Calu3 (cell line): ENCODE results near the gene FAM171A2. TPM values are rescaled to one million over a fixed set of nuclear protein-coding genes. Genes with fewer than 3 reads are reported as not detected.

Experiments
- BruUV-seq: library from RNA; stranded (reverse); fragments of 400-500 nt; replicated peaks from 2 replicates; lab custom pipeline; 2021; lab: Mats Ljungman, UMichigan
- CTCF ChIA-PET: fragments of 300-600 bp; sonication (Branson Sonifier 250); formaldehyde crosslinking; loops from one replicate; lab custom pipeline; 2022; ENCODE audit warnings: antibody characterized with exemption; lab: Charles Lee
- DNase-seq: peaks from one replicate; pipeline ENCODE4 v3.0.0; 2022
- H3K27ac Mint-ChIP-seq: one replicate; pipeline ENCODE4 v1.8.0; 2022; ENCODE audit warnings: mixed read lengths; ENCODE audit not compliant: unreplicated experiment
- H3K27me3 Mint-ChIP-seq: one replicate; pipeline ENCODE4 v1.8.0; 2022; ENCODE audit warnings: mixed read lengths; ENCODE audit not compliant: unreplicated experiment
- H3K36me3 Mint-ChIP-seq: one replicate; pipeline ENCODE4 v1.8.0; 2022; ENCODE audit warnings: mild to moderate bottlenecking, moderate library complexity, mixed read lengths; ENCODE audit not compliant: insufficient read depth, unreplicated experiment
- H3K4me1 Mint-ChIP-seq: one replicate; pipeline ENCODE4 v1.8.0; 2022; ENCODE audit warnings: mild to moderate bottlenecking, low read depth, mixed read lengths; ENCODE audit not compliant: unreplicated experiment
- H3K4me3 Mint-ChIP-seq: one replicate; pipeline ENCODE4 v1.8.0; 2022; ENCODE audit warnings: mild to moderate bottlenecking, low read depth, moderate library complexity, mixed read lengths; ENCODE audit not compliant: unreplicated experiment
- H3K9me3 Mint-ChIP-seq: one replicate; pipeline ENCODE4 v1.8.0; 2022; ENCODE audit warnings: low read depth, mixed read lengths; ENCODE audit not compliant: unreplicated experiment
- CTCF ChIP-seq: fragments of 200-600 bp; IDR thresholded peaks from one replicate; pipeline ENCODE4 v1.8.0; 2022; ENCODE audit warnings: antibody characterized with exemption; ENCODE audit not compliant: unreplicated experiment
- intact Hi-C: fragments of 100-400 bp; cut with micrococcal nuclease; formaldehyde crosslinking; loops from one replicate; pipeline ENCODE4 v1.10.0; 2022; ENCODE audit not compliant: unreplicated experiment
- total RNA-seq: library from RNA; stranded (reverse); gene quantifications from 2 replicates; pipeline ENCODE4 v1.2.3, GENCODE V29; 2022

The FAM171A2 gene
- total RNA-seq, 1 experiment from 2014 or later: 2.0 TPM

- TF ChIP-seq CTCF: no peak
- H3K36me3 Mint-ChIP-seq: peaks cover 61% of the 10 kb centered on the region
These were observed 42.2 kb downstream of the FAM171A2 start for GRCh38 chr17:44321246-44322120.

DNA sequence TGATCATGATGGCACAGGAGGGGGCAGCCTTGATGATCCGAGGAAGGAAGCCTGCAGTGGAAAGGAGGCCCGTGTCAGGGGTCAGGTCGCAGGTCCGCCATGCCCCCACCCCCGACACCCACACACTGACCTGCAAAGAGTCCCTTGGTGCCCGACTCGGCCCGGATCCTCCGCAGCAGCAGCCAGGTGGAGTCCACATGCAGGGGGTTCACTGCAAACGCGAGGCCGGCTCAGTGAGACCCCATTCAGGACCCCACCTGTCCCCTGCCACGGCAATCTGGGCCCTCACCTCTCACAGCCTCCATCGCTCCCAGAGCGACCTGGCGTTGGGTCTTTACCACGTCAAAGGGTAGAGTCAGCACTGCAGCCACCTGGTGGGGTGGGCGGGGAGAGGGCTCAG lies 43.6 kb downstream of the FAM171A2 start:
- Mint-ChIP-seq H3K27me3 (peaks cover 35% of the 10 kb centered on the region), H3K36me3 (peaks cover 52% of the 10 kb centered on the region), H3K4me1 (peaks cover 2% of the 10 kb centered on the region), H3K9me3 (no peaks in the 10 kb centered on the region), H3K4me3 (no peak overlapping the region), H3K27ac (no peak overlapping the region)
- CTCF ChIA-PET: interaction anchor here (0.6 kb wide), 1 partner anchor 898 kb away, joined by 3 read pairs; no protein-coding TSS in a partner anchor
- intact Hi-C loops: no loop called here
- no peak for DNase-seq
- TF ChIP-seq CTCF: no peak
- BruUV-seq: no TSS peak

More at GRCh38 chr17:44321246-44322120, 42.2 kb downstream of the FAM171A2 start:
- intact Hi-C loops: no loop called here
- no TSS peak for BruUV-seq
- Mint-ChIP-seq H3K4me1 (peaks cover 7% of the 10 kb centered on the region), H3K4me3 (no peak overlapping the region), H3K9me3 (no peaks in the 10 kb centered on the region), H3K27me3 (peaks cover 20% of the 10 kb centered on the region), H3K27ac (no peak overlapping the region)
- DNase-seq: no peak
- CTCF ChIA-PET: interaction anchor here (1.2 kb wide), 1 partner anchor 9 kb away, joined by 3 read pairs; no protein-coding TSS in a partner anchor

- BruUV-seq: no TSS peak
- H3K27ac Mint-ChIP-seq: peak overlapping the region; percentile 50
- no peak for DNase-seq
- intact Hi-C loops: no loop called here
- CTCF ChIA-PET: no interaction called here
- TF ChIP-seq CTCF: no peak
- no peak overlapping the region for H3K4me3 Mint-ChIP-seq
- H3K4me1 Mint-ChIP-seq: no peaks in the 10 kb centered on the region
- no peaks in the 10 kb centered on the region for H3K9me3 Mint-ChIP-seq
- peaks cover 52% of the 10 kb centered on the region for H3K27me3 Mint-ChIP-seq
- H3K36me3 Mint-ChIP-seq: peaks cover 34% of the 10 kb centered on the region
These were observed 45.4 kb downstream of the FAM171A2 start for GRCh38 chr17:44318077-44318892.

GRCh38 chr17:44317545-44317944 lies 46.1 kb downstream of the FAM171A2 start:
- CTCF ChIA-PET: interaction anchor here (0.5 kb wide), 1 partner anchor 136 kb away, joined by 3 read pairs; no protein-coding TSS in a partner anchor
- H3K27me3 Mint-ChIP-seq: peaks cover 60% of the 10 kb centered on the region

More at GRCh38 chr17:44317545-44317944, 46.1 kb downstream of the FAM171A2 start:
- H3K4me1 Mint-ChIP-seq: no peaks in the 10 kb centered on the region
- DNase-seq: no peak
- peaks cover 33% of the 10 kb centered on the region for H3K36me3 Mint-ChIP-seq
- H3K9me3 Mint-ChIP-seq: no peaks in the 10 kb centered on the region
- no TSS peak for BruUV-seq
- intact Hi-C loops: no loop called here
- H3K4me3 Mint-ChIP-seq: no peak overlapping the region
- no peak for TF ChIP-seq CTCF
- no peak overlapping the region for H3K27ac Mint-ChIP-seq
